Endothelial cell of umbilical vein (primary cell): ENCODE measurements around the gene ACTL8. TPM values are rescaled to one million over a fixed set of nuclear protein-coding genes. Genes with fewer than 3 reads are reported as not detected.

Experiments
- BruUV-seq: library from RNA; stranded (reverse); fragments of 400-500 nt; replicated peaks from 2 replicates; lab custom pipeline; 2021; lab: Mats Ljungman, UMichigan
- CTCF ChIA-PET: fragments of 300-600, 350-600 bp; sonication (Branson Sonifier 250); formaldehyde crosslinking; loops from one replicate; lab custom pipeline; 2021; ENCODE audit warnings: antibody characterized with exemption, inconsistent platforms; lab: Charles Lee
- POLR2A ChIA-PET: fragments of 300-600, 350-600 bp; sonication (Branson Sonifier 250); formaldehyde crosslinking; loops from one replicate; lab custom pipeline; 2021; ENCODE audit warnings: antibody characterized with exemption, inconsistent platforms; lab: Charles Lee
- DNase-seq: peaks from one replicate; pipeline ENCODE4 v3.0.0-alpha.2; 2011; ENCODE audit warnings: low read depth, low spot score
- FAIRE-seq: peaks from 2 replicates; lab custom pipeline; 2011; peaks lifted over from hg19 to GRCh38; lab: Jason Lieb, UNC
- H2AFZ ChIP-seq: 2 replicates; pipeline ENCODE4 v1.6.0; 2012; ENCODE audit warnings: low read depth, low read length, control low read depth, inconsistent platforms
- H3K27ac ChIP-seq: 2 replicates; pipeline ENCODE4 v1.5.1; 2011; ENCODE audit warnings: low read depth, mild to moderate bottlenecking, control low read depth, low read length, moderate library complexity; ENCODE audit not compliant: insufficient read depth
- H3K27me3 ChIP-seq, 2 experiments: 2 replicates each; pipeline versions ENCODE4 v1.6.0 to v1.6.1; 2011; ENCODE audit warnings: low read length in 2 of 2, mixed read lengths in 1 of 2; ENCODE audit not compliant: control insufficient read depth in 2 of 2, insufficient read depth in 2 of 2
- H3K36me3 ChIP-seq, 2 experiments: 2 replicates in 1 of 2; 3 replicates in 1 of 2; pipeline ENCODE4 v1.5.1; 2011; ENCODE audit warnings: low read length in 2 of 2, mild to moderate bottlenecking in 1 of 2, moderate library complexity in 1 of 2; ENCODE audit not compliant: control insufficient read depth in 2 of 2, insufficient read depth in 2 of 2; ENCODE audit errors: extremely low read depth in 1 of 2
- H3K4me1 ChIP-seq: 3 replicates; pipeline ENCODE4 v1.5.1; 2011; ENCODE audit warnings: mild to moderate bottlenecking, low read length; ENCODE audit not compliant: control insufficient read depth, insufficient read depth; ENCODE audit errors: extremely low read depth
- H3K4me2 ChIP-seq: 2 replicates; pipeline ENCODE4 v1.6.1; 2011; ENCODE audit warnings: low read length, control low read depth, mixed read lengths; ENCODE audit not compliant: insufficient read depth
- H3K4me3 ChIP-seq, 3 experiments: fragments of 200-600 bp in 1 of 3; sonication (generic), shearing (Covaris generic) in 1 of 3; replicated peaks in 1 of 3; 2 replicates each; pipeline ENCODE4 v1.5.1; 2011 to 2016; ENCODE audit warnings: control low read depth in 3 of 3, low read length in 3 of 3, mild to moderate bottlenecking in 2 of 3, inconsistent platforms in 1 of 3, low read depth in 1 of 3, moderate library complexity in 1 of 3; ENCODE audit not compliant: insufficient read depth in 1 of 3
- H3K79me2 ChIP-seq: 2 replicates; pipeline ENCODE4 v1.6.0; 2012; ENCODE audit warnings: low read length, inconsistent platforms; ENCODE audit not compliant: control insufficient read depth, insufficient read depth
- H3K9ac ChIP-seq: replicated peaks from 2 replicates; pipeline ENCODE3; 2011; ENCODE audit warnings: low read length, control low read depth; ENCODE audit not compliant: insufficient read depth; ENCODE audit errors: extremely low read depth
- H3K9me1 ChIP-seq: replicated peaks from 3 replicates; pipeline ENCODE4 v1.6.0; 2011; ENCODE audit warnings: mild to moderate bottlenecking, low read length; ENCODE audit not compliant: control insufficient read depth, insufficient read depth; ENCODE audit errors: extremely low read depth
- H3K9me3 ChIP-seq: replicated peaks from 2 replicates; pipeline ENCODE4 v1.5.1; 2012; ENCODE audit warnings: low read length, inconsistent platforms; ENCODE audit not compliant: control insufficient read depth, insufficient read depth
- H4K20me1 ChIP-seq: replicated peaks from 2 replicates; pipeline ENCODE3; 2011; ENCODE audit warnings: mild to moderate bottlenecking, low read length; ENCODE audit not compliant: control insufficient read depth, insufficient read depth; ENCODE audit errors: extremely low read depth
- EZH2 ChIP-seq: IDR thresholded peaks from 2 replicates; pipeline ENCODE4 v1.6.1; 2012; ENCODE audit warnings: borderline replicate concordance, low read depth, mild to moderate bottlenecking, moderate library complexity, low read length, inconsistent platforms; ENCODE audit not compliant: severe bottlenecking
- FOS ChIP-seq: IDR thresholded peaks from 2 replicates; pipeline ENCODE4 v1.6.1; 2011; ENCODE audit warnings: mild to moderate bottlenecking, low read length, moderate library complexity, borderline replicate concordance; ENCODE audit not compliant: insufficient read depth
- GATA2 ChIP-seq: IDR thresholded peaks from 2 replicates; pipeline ENCODE4 v1.7.0; 2011; ENCODE audit warnings: low read depth, mild to moderate bottlenecking, moderate library complexity, mixed read lengths, low read length; ENCODE audit not compliant: insufficient read length, insufficient read depth
- JUN ChIP-seq: IDR thresholded peaks from 2 replicates; pipeline ENCODE4 v1.6.1; 2011; ENCODE audit warnings: borderline replicate concordance, low read depth; ENCODE audit not compliant: insufficient read length, insufficient read depth
- POLR2AphosphoS5 ChIP-seq: IDR thresholded peaks from 2 replicates; pipeline ENCODE4 v1.6.1; 2012; ENCODE audit warnings: low read depth, mild to moderate bottlenecking, control low read depth, low read length, moderate library complexity; ENCODE audit not compliant: insufficient read depth
- dilution Hi-C: fragments of 300-500 bp; cut with MboI; formaldehyde crosslinking; loops from one replicate; pipeline ENCODE4 v1.15.0; 2019; ENCODE audit warnings: low sequenced_read_pairs; ENCODE audit not compliant: extremely low pct_ligation_motif_present
- intact Hi-C: fragments of 100-400 bp; cut with micrococcal nuclease; formaldehyde crosslinking; loops from one replicate; pipeline ENCODE4 v1.10.0; 2022
- polyA plus RNA-seq, 4 experiments: library from polyadenylated mRNA; depleted of rRNA in 3 of 4; stranded (reverse) in 3 of 4; unstranded in 1 of 4; fragments of >200 nt; gene quantifications; 2 replicates each; pipeline versions ENCODE4 v1.2.1 to v1.2.3, GENCODE V29; 2011 to 2012; ENCODE audit warnings: missing spikeins in 1 of 4
- total RNA-seq: library from RNA; stranded (reverse); gene quantifications from 2 replicates; pipeline ENCODE4 v1.2.3, GENCODE V29; 2021
- TF ChIP-seq, protein P1 (sequence below), 2 donors: IDR thresholded peaks; 1 replicate in 1 of 2; 2 replicates in 1 of 2; pipeline ENCODE4 v1.5.1; 2011; ENCODE audit warnings: low read length in 2 of 2, mild to moderate bottlenecking in 2 of 2, moderate library complexity in 2 of 2, control low read depth in 1 of 2, inconsistent platforms in 1 of 2, low read depth in 1 of 2; ENCODE audit not compliant: insufficient read depth in 1 of 2; ENCODE audit errors: extremely low read depth in 1 of 2

Gene ACTL8
- total and polyA plus RNA-seq, 2 donors (not counting 3 experiments of a cell fraction or from before 2014, with no cell fraction given): not detected

DNA sequence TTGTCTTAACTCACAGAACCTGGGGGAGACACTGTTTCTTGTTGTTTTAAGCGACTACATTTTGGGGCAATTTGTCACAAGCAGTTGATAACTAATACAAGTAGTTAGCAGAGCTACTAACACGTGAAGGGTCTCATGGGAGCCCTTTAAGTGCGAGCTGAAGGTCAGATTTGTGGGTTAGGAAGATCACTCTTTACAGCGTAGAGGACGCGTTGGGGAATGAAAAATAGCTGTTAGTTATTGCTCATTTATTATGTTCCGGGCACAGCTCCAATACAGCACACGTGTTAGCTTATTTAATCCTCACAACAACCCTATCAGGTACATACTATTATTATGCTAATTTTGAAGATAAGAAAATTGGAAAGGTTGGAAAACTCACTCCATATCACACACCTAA is 95.9 kb downstream of the ACTL8 start:
- ChIA-PET POLR2A (no interaction called here), CTCF (no interaction called here)
- Histone ChIP-seq H3K36me3 (no peaks in the 10 kb centered on the region), H3K4me1 (no peaks in the 10 kb centered on the region), H2AFZ (no peak overlapping the region), H4K20me1 (no peaks in the 10 kb centered on the region), H3K79me2 (no peaks in the 10 kb centered on the region), H3K9ac (no peak overlapping the region), H3K27me3 (no peaks in the 10 kb centered on the region), H3K27ac (no peak overlapping the region), H3K9me1 (no peaks in the 10 kb centered on the region), H3K4me3 (no peak overlapping the region), H3K4me2 (no peak overlapping the region), H3K9me3 (peaks cover 2% of the 10 kb centered on the region)
- no TSS peak for BruUV-seq
- FAIRE-seq (no peak), DNase-seq (no peak)
- intact Hi-C loops: no loop called here
- TF ChIP-seq POLR2AphosphoS5: no peak
- TF ChIP-seq, protein P1, sequence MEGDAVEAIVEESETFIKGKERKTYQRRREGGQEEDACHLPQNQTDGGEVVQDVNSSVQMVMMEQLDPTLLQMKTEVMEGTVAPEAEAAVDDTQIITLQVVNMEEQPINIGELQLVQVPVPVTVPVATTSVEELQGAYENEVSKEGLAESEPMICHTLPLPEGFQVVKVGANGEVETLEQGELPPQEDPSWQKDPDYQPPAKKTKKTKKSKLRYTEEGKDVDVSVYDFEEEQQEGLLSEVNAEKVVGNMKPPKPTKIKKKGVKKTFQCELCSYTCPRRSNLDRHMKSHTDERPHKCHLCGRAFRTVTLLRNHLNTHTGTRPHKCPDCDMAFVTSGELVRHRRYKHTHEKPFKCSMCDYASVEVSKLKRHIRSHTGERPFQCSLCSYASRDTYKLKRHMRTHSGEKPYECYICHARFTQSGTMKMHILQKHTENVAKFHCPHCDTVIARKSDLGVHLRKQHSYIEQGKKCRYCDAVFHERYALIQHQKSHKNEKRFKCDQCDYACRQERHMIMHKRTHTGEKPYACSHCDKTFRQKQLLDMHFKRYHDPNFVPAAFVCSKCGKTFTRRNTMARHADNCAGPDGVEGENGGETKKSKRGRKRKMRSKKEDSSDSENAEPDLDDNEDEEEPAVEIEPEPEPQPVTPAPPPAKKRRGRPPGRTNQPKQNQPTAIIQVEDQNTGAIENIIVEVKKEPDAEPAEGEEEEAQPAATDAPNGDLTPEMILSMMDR (IDR thresholded peaks at IDR 0.05; ENCODE audit: extremely low read depth in 1 of 2, insufficient read depth in 1 of 2, low read depth in 1 of 2, low read length in 2 of 2): no peak
- no peak for TF ChIP-seq GATA2
- TF ChIP-seq JUN: no peak
- dilution Hi-C loops: no loop called here

DNA sequence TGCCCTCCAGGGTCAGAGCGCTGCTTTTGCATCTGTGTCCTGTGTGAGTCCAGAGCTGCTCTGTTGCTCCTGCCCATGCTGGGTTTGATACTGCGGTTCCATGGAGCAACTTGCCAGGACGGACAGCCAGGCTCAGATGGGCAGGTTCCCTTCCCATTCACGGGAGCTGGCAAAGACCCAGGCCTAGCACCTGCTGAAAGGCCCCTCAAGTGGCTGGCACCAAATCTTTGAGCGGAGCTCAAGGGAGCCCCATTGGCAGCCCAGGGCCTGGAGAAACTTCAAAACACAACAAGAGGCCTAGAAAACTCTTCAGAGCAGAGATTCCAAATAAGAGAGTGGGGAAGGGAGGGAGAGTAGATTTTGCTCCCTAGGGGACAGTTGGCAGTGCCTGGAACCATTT is 97.2 kb downstream of the ACTL8 start:
- no peak overlapping the region for H2AFZ ChIP-seq
- H3K4me1 ChIP-seq: no peaks in the 10 kb centered on the region
- TF ChIP-seq EZH2: no peak
- TF ChIP-seq FOS: no peak
- TF ChIP-seq GATA2: no peak
- TF ChIP-seq POLR2AphosphoS5: no peak
- H4K20me1 ChIP-seq: no peaks in the 10 kb centered on the region
- peaks cover 2% of the 10 kb centered on the region for H3K9me3 ChIP-seq
- H3K4me2 ChIP-seq: no peak overlapping the region
- H3K27ac ChIP-seq: no peak overlapping the region
- POLR2A ChIA-PET: no interaction called here
- dilution Hi-C loops (no loop called here), intact Hi-C loops (no loop called here)
- H3K79me2 ChIP-seq: no peaks in the 10 kb centered on the region
- no peaks in the 10 kb centered on the region for H3K27me3 ChIP-seq
- DNase-seq (no peak), FAIRE-seq (no peak)
- H3K4me3 ChIP-seq: no peak overlapping the region
- no peaks in the 10 kb centered on the region for H3K36me3 ChIP-seq
- BruUV-seq: no TSS peak
- no peak overlapping the region for H3K9ac ChIP-seq
- CTCF ChIA-PET: no interaction called here
- no peaks in the 10 kb centered on the region for H3K9me1 ChIP-seq
